ENCODE data around the gene GALNTL6. TPM values are rescaled to one million over a fixed set of nuclear protein-coding genes. Genes with fewer than 3 reads are reported as not detected.

GALNTL6 gene
- total RNA-seq, 1 donor from 2014 or later: 0.10 TPM

DNA sequence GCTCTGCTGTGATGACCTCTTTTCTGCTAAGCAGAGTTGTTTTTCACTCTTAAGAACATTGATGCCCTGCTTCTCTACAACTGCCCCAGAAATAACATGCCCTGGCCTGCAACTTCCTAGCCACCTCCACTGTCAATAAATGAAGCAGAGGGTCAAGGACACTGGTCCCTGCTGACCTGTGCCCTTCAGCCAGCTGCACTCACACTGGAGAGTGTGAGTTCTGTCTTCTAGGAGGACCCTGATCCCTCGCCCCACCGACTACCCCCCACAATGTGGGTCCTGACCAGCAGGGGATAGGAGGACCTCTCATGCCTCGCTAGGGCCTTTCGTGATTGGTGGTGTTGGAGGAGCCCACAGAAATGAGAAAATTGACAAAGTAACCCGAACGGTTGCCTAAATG is 947.3 kb downstream of the GALNTL6 start:
- Mint-ChIP-seq H3K27ac (ENCODE audit: unreplicated experiment) (no peak overlapping the region), H3K4me3 (ENCODE audit: unreplicated experiment) (no peak overlapping the region), H3K36me3 (ENCODE audit: low read depth, unreplicated experiment) (no peaks in the 10 kb centered on the region), H3K27me3 (ENCODE audit: unreplicated experiment) (peaks cover 2% of the 10 kb centered on the region), H3K9me3 (ENCODE audit: unreplicated experiment) (no peaks in the 10 kb centered on the region), H3K4me1 (ENCODE audit: unreplicated experiment) (no peaks in the 10 kb centered on the region)
- DNase-seq (ENCODE audit: low spot score): no peak
- TF ChIP-seq, protein P1, sequence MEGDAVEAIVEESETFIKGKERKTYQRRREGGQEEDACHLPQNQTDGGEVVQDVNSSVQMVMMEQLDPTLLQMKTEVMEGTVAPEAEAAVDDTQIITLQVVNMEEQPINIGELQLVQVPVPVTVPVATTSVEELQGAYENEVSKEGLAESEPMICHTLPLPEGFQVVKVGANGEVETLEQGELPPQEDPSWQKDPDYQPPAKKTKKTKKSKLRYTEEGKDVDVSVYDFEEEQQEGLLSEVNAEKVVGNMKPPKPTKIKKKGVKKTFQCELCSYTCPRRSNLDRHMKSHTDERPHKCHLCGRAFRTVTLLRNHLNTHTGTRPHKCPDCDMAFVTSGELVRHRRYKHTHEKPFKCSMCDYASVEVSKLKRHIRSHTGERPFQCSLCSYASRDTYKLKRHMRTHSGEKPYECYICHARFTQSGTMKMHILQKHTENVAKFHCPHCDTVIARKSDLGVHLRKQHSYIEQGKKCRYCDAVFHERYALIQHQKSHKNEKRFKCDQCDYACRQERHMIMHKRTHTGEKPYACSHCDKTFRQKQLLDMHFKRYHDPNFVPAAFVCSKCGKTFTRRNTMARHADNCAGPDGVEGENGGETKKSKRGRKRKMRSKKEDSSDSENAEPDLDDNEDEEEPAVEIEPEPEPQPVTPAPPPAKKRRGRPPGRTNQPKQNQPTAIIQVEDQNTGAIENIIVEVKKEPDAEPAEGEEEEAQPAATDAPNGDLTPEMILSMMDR (IDR thresholded peaks at IDR 0.05; ENCODE audit: unreplicated experiment): no peak

DNA sequence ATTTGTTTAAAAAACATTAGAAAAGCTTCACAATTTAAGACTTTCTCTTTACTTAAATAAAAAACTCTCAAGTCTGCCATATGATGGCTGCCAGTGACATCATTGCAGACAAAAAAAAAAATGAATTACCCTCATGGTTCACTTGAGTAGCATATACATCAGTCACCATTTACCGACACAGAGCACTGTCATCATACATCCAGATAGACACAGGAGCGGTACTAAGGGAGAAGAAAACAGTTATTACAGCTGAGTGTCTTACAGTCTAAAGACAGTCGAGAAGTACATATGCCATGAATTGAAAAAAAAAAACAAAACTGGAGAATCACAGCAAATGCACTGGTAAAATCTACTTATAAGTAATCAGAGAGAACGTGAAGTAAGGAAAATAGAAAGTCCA is 949.7 kb downstream of the GALNTL6 start:
- no peak overlapping the region for H3K4me3 Mint-ChIP-seq (ENCODE audit: unreplicated experiment)
- no peak for DNase-seq (ENCODE audit: low spot score)
- H3K36me3 Mint-ChIP-seq (ENCODE audit: low read depth, unreplicated experiment): no peaks in the 10 kb centered on the region
- peaks cover 2% of the 10 kb centered on the region for H3K27me3 Mint-ChIP-seq (ENCODE audit: unreplicated experiment)
- TF ChIP-seq, protein P1 (IDR thresholded peaks at IDR 0.05; ENCODE audit: unreplicated experiment): no peak
- H3K9me3 Mint-ChIP-seq (ENCODE audit: unreplicated experiment): no peaks in the 10 kb centered on the region
- H3K27ac Mint-ChIP-seq (ENCODE audit: unreplicated experiment): no peak overlapping the region
- no peaks in the 10 kb centered on the region for H3K4me1 Mint-ChIP-seq (ENCODE audit: unreplicated experiment)

DNA sequence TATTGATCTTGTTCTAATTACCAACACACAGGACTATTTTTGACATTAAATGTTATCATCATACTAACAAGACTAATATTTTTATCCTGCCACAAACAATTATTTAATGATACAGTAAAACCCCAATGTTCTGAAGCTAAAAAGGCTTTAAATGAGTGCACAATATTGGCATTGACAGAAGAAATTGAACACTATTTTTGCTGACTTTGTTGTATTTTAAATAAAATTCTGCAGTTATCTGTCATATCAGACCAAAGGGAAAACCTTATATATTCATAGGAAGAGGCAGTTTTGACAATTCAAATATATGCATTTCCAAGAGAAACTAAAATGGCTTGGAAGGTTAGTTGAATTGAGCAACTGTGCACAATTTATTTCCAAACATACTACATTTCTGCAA is 957.6 kb downstream of the GALNTL6 start:
- H3K4me3 Mint-ChIP-seq (ENCODE audit: unreplicated experiment): no peak overlapping the region
- no peaks in the 10 kb centered on the region for H3K27me3 Mint-ChIP-seq (ENCODE audit: unreplicated experiment)
- no peaks in the 10 kb centered on the region for H3K9me3 Mint-ChIP-seq (ENCODE audit: unreplicated experiment)
- H3K36me3 Mint-ChIP-seq (ENCODE audit: low read depth, unreplicated experiment): no peaks in the 10 kb centered on the region
- no peak overlapping the region for H3K27ac Mint-ChIP-seq (ENCODE audit: unreplicated experiment)
- no peak for DNase-seq (ENCODE audit: low spot score)
- TF ChIP-seq, protein P1 (IDR thresholded peaks at IDR 0.05; ENCODE audit: unreplicated experiment): no peak
- no peaks in the 10 kb centered on the region for H3K4me1 Mint-ChIP-seq (ENCODE audit: unreplicated experiment)

DNA sequence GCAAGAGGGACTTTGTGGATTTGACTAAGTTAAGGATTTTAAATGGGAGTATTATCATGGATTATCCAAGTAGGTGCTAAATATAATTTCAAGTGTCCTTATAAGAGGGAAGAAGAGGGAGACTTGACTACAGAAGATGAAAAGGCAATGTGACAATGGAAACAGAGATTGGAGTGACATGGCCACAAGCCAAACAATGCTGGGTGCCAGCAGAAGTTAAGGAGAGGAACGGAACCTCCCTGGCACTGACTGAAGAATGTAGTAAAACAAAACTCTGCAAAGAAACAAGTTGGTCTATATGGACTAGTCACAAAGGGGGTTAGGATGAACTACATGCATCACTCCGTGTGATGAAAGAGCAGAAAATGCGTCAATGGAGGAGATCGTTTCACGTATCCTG is 959.6 kb downstream of the GALNTL6 start:
- DNase-seq (ENCODE audit: low spot score): no peak
- TF ChIP-seq, protein P1 (IDR thresholded peaks at IDR 0.05; ENCODE audit: unreplicated experiment): no peak
- H3K27me3 Mint-ChIP-seq (ENCODE audit: unreplicated experiment): no peaks in the 10 kb centered on the region

DNA sequence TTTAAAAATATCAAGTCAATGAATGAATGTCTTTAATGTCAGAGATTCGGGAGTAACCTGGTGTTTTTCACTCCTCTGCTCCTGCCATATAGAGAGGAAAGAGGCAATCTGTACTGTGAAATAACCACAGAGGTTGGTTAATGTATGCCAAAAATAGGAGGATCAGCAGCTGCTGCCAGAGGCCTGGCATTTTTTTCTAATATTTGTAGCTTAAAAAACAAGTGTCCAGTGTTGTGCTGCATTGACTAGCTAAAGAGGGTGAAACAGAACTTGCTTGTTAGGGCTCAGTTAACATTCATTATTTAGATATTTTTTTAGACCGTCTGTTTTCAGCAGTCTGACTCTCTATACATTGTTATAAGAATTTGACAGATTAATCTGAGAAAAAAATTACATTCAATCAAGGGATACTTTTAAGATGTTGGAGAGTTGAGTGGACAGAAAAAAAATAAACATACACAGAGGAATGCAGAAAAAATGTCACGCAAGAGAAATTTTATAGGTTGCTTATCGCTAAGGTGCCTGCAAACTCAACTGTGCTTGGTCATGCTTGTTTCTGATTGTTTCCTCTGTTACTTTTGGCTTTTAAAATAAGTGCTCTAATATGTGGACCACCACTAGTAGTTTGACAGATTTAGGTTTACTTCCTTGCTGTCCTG is 963.1 kb downstream of the GALNTL6 start:
- Mint-ChIP-seq H3K4me3 (ENCODE audit: unreplicated experiment) (no peak overlapping the region), H3K9me3 (ENCODE audit: unreplicated experiment) (no peaks in the 10 kb centered on the region), H3K27me3 (ENCODE audit: unreplicated experiment) (no peaks in the 10 kb centered on the region), H3K4me1 (ENCODE audit: unreplicated experiment) (no peaks in the 10 kb centered on the region), H3K27ac (ENCODE audit: unreplicated experiment) (no peak overlapping the region), H3K36me3 (ENCODE audit: low read depth, unreplicated experiment) (no peaks in the 10 kb centered on the region)
- no peak for DNase-seq (ENCODE audit: low spot score)
- TF ChIP-seq, protein P1 (IDR thresholded peaks at IDR 0.05; ENCODE audit: unreplicated experiment): no peak

More for the DNA sequence above, 959.6 kb downstream of the GALNTL6 start:
- Mint-ChIP-seq H3K9me3 (ENCODE audit: unreplicated experiment) (no peaks in the 10 kb centered on the region), H3K36me3 (ENCODE audit: low read depth, unreplicated experiment) (no peaks in the 10 kb centered on the region), H3K27ac (ENCODE audit: unreplicated experiment) (no peak overlapping the region), H3K4me3 (ENCODE audit: unreplicated experiment) (no peak overlapping the region), H3K4me1 (ENCODE audit: unreplicated experiment) (no peaks in the 10 kb centered on the region)
